OCI-LY1 (cell line): ENCODE data around the gene HEXIM2.

Source experiments
- H2AFZ ChIP-seq: fragments of 200-600 bp; sonication (generic), shearing (Covaris generic); 2 replicates; pipeline ENCODE4 v1.6.0; 2014; ENCODE audit warnings: antibody characterized with exemption, mild to moderate bottlenecking, low read length
- H3F3A ChIP-seq: fragments of 200-600 bp; sonication (generic), shearing (Covaris generic); 2 replicates; pipeline ENCODE4 v1.6.0; 2014; ENCODE audit warnings: mild to moderate bottlenecking, antibody characterized with exemption, low read length, moderate library complexity; ENCODE audit not compliant: insufficient read depth
- H3K27ac ChIP-seq: fragments of 200-600 bp; sonication (generic); 2 replicates; pipeline ENCODE4 v1.5.1; 2014; ENCODE audit warnings: low read length, mixed run types, mild to moderate bottlenecking, low read depth; ENCODE audit not compliant: poor library complexity, severe bottlenecking
- H3K27me3 ChIP-seq: fragments of 200-600 bp; sonication (generic); 2 replicates; pipeline ENCODE4 v1.6.0; 2014; ENCODE audit warnings: antibody characterized with exemption, mild to moderate bottlenecking, low read length, moderate library complexity; ENCODE audit not compliant: insufficient read depth
- H3K36me3 ChIP-seq: fragments of 200-600 bp; sonication (generic); 2 replicates; pipeline ENCODE4 v1.6.1; 2014; ENCODE audit warnings: mild to moderate bottlenecking, antibody characterized with exemption, low read length, moderate library complexity, mixed read lengths; ENCODE audit not compliant: insufficient read depth
- H3K4me1 ChIP-seq: fragments of 200-600 bp; sonication (generic); 2 replicates; pipeline ENCODE4 v1.5.1; 2014; ENCODE audit warnings: mild to moderate bottlenecking, low read length, moderate library complexity; ENCODE audit not compliant: insufficient read depth, severe bottlenecking
- H3K4me2 ChIP-seq: fragments of 200-600 bp; sonication (generic), shearing (Covaris generic); 2 replicates; pipeline ENCODE4 v1.6.1; 2014; ENCODE audit warnings: low read length
- H3K4me3 ChIP-seq: fragments of 200-600 bp; sonication (generic); 2 replicates; pipeline ENCODE4 v1.5.1; 2014; ENCODE audit warnings: low read length, low read depth, mild to moderate bottlenecking, mixed read lengths; ENCODE audit not compliant: poor library complexity, severe bottlenecking
- H3K79me2 ChIP-seq: fragments of 200-600 bp; shearing (Covaris generic); 2 replicates; pipeline ENCODE4 v1.6.1; 2016; ENCODE audit warnings: mixed run types, low read length, mixed read lengths; ENCODE audit not compliant: insufficient read depth
- H3K9ac ChIP-seq: fragments of 200-600 bp; sonication (generic), shearing (Covaris generic); 2 replicates; pipeline ENCODE4 v1.6.1; 2014; ENCODE audit warnings: mild to moderate bottlenecking, low read length, mixed read lengths
- H3K9me2 ChIP-seq: fragments of 200-600 bp; sonication (generic), shearing (Covaris generic); 2 replicates; pipeline ENCODE4 v1.6.1; 2014; ENCODE audit warnings: low read depth, mild to moderate bottlenecking, low read length, mixed read lengths
- H3K9me3 ChIP-seq: fragments of 200-600 bp; shearing (Covaris generic); 2 replicates; pipeline ENCODE4 v1.6.1; 2014; ENCODE audit warnings: low read length, mixed read lengths
- H4K20me1 ChIP-seq: fragments of 200-600 bp; sonication (generic), shearing (Covaris generic); 2 replicates; pipeline ENCODE4 v1.6.0; 2016; ENCODE audit warnings: mild to moderate bottlenecking, low read length; ENCODE audit not compliant: insufficient read depth
- CTCF ChIP-seq: fragments of 200-600 bp; sonication (generic), shearing (Covaris generic); IDR thresholded peaks from 2 replicates; pipeline ENCODE4 v1.5.1; 2017; ENCODE audit warnings: mild to moderate bottlenecking, antibody characterized with exemption, low read length, moderate library complexity, mixed read lengths
- EZH2 ChIP-seq: fragments of 200-600 bp; sonication (generic), shearing (Covaris generic); IDR thresholded peaks from 2 replicates; pipeline ENCODE4 v1.8.0; 2017; ENCODE audit warnings: borderline replicate concordance, mixed run types, mild to moderate bottlenecking, antibody characterized with exemption, low read length, moderate library complexity, mixed read lengths

HEXIM2 gene

GRCh38 chr17:45170280-45170930, 8.7 kb downstream of the HEXIM2 start:
- Histone ChIP-seq H3K9me2 (no peaks in the 10 kb centered on the region), H4K20me1 (no peaks in the 10 kb centered on the region), H3F3A (0 out of 2 replicates have a peak, but pooled peaks cover 3% of the 10 kb centered on the region), H3K9me3 (no peaks in the 10 kb centered on the region), H3K27me3 (no peaks in the 10 kb centered on the region), H2AFZ (no peak overlapping the region), H3K4me1 (peaks cover 15% of the 10 kb centered on the region), H3K4me2 (no peak overlapping the region), H3K36me3 (peaks cover 4% of the 10 kb centered on the region), H3K9ac (no peak overlapping the region), H3K27ac (no peak overlapping the region), H3K79me2 (no peaks in the 10 kb centered on the region), H3K4me3 (no peak overlapping the region)
- TF ChIP-seq CTCF (no peak), EZH2 (no peak)

- Histone ChIP-seq H3K27ac (no peak overlapping the region), H3K9me2 (no peaks in the 10 kb centered on the region), H3K27me3 (no peaks in the 10 kb centered on the region), H3K9ac (no peak overlapping the region), H4K20me1 (no peaks in the 10 kb centered on the region), H3K4me2 (no peak overlapping the region), H3K36me3 (peaks cover 4% of the 10 kb centered on the region; the same call in 1 of the 2 replicates), H2AFZ (no peak overlapping the region), H3K79me2 (no peaks in the 10 kb centered on the region), H3F3A (0 out of 2 replicates have a peak, but pooled peaks cover 3% of the 10 kb centered on the region), H3K9me3 (no peaks in the 10 kb centered on the region), H3K4me1 (peaks cover 15% of the 10 kb centered on the region), H3K4me3 (no peak overlapping the region)
- TF ChIP-seq EZH2 (no peak), CTCF (no peak)
Measured at GRCh38 chr17:45170931-45171337, 9.3 kb downstream of the HEXIM2 start.

GRCh38 chr17:45171338-45172231, 9.9 kb downstream of the HEXIM2 start:
- Histone ChIP-seq H3K9ac (no peak overlapping the region), H3F3A (0 out of 2 replicates have a peak, but pooled peaks cover 3% of the 10 kb centered on the region), H2AFZ (no peak overlapping the region), H3K36me3 (peaks cover 4% of the 10 kb centered on the region; the same call in 1 of the 2 replicates), H3K9me2 (no peaks in the 10 kb centered on the region), H3K4me2 (peak overlapping the region; percentile 67; the same call in 1 of the 2 replicates), H3K27me3 (no peaks in the 10 kb centered on the region), H4K20me1 (no peaks in the 10 kb centered on the region), H3K79me2 (no peaks in the 10 kb centered on the region), H3K27ac (no peak overlapping the region), H3K9me3 (no peaks in the 10 kb centered on the region), H3K4me3 (no peak overlapping the region), H3K4me1 (peaks cover 15% of the 10 kb centered on the region)
- TF ChIP-seq EZH2: no peak
